BJ (cell line): Measurements from ENCODE around the gene DHCR24. TPM values are rescaled to one million over a fixed set of nuclear protein-coding genes. Genes with fewer than 3 reads are reported as not detected.

Source experiments
- CTCF ChIA-PET: fragments of 350-600 bp; formaldehyde crosslinking; extraction: SDS; loops from one replicate; lab custom pipeline; 2021; ENCODE audit warnings: antibody characterized with exemption, inconsistent platforms; lab: Yijun Ruan, JAX
- POLR2A ChIA-PET: fragments of 300-600 bp; sonication (Branson Sonifier 250); formaldehyde crosslinking; extraction: SDS; loops from one replicate; lab custom pipeline; 2021; ENCODE audit warnings: antibody characterized with exemption; lab: Charles Lee
- DNase-seq: peaks from one replicate; pipeline ENCODE4 v3.0.0-alpha.2; 2011; ENCODE audit warnings: low read depth
- H3K27me3 ChIP-seq: 2 replicates; pipeline ENCODE4 v1.6.0; 2011; ENCODE audit warnings: low read length; ENCODE audit not compliant: control insufficient read depth, insufficient read depth
- H3K36me3 ChIP-seq: 2 replicates; pipeline ENCODE4 v1.5.1; 2011; ENCODE audit warnings: low read length; ENCODE audit not compliant: control insufficient read depth, insufficient read depth
- H3K4me3 ChIP-seq: 2 replicates; pipeline ENCODE4 v1.5.1; 2011; ENCODE audit warnings: low read depth, mild to moderate bottlenecking, control low read depth, low read length
- polyA plus RNA-seq: library from polyadenylated mRNA; depleted of rRNA; stranded (reverse); fragments of >200 nt; gene quantifications from 2 replicates; pipeline ENCODE4 v1.2.3, GENCODE V29; 2011
- TF ChIP-seq, protein P1 (sequence below): IDR thresholded peaks from 2 replicates; pipeline ENCODE4 v1.5.1; 2011; ENCODE audit warnings: low read depth, mild to moderate bottlenecking, control low read depth, inconsistent platforms, low read length, moderate library complexity; ENCODE audit not compliant: insufficient read depth

DHCR24 gene
- polyA plus RNA-seq, 1 experiment = 75.0 TPM

DNA sequence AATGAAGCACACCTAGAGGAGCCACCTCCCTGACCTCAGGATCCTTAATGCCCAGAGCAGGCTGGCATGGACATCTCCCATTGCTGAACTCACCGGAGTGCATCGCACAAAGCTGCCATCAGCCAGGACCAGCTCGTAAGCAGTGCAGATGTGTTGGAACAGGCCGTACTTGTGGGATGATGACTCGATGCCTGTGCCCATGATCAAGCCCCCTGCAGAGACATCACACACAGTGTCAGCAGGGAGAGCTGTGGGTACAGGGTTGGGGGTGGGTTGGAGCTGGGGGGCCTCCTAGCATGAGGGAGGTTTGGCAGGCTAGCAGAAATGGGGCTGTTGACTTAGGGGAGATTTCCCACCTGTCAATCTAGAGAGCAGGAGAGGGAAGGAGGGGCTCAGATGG lies 12.0 kb downstream of the DHCR24 start:
- TF ChIP-seq, protein P1, sequence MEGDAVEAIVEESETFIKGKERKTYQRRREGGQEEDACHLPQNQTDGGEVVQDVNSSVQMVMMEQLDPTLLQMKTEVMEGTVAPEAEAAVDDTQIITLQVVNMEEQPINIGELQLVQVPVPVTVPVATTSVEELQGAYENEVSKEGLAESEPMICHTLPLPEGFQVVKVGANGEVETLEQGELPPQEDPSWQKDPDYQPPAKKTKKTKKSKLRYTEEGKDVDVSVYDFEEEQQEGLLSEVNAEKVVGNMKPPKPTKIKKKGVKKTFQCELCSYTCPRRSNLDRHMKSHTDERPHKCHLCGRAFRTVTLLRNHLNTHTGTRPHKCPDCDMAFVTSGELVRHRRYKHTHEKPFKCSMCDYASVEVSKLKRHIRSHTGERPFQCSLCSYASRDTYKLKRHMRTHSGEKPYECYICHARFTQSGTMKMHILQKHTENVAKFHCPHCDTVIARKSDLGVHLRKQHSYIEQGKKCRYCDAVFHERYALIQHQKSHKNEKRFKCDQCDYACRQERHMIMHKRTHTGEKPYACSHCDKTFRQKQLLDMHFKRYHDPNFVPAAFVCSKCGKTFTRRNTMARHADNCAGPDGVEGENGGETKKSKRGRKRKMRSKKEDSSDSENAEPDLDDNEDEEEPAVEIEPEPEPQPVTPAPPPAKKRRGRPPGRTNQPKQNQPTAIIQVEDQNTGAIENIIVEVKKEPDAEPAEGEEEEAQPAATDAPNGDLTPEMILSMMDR = no peak
- H3K4me3 ChIP-seq = no peak overlapping the region
- ChIA-PET CTCF (interaction anchor here (1.5 to 1.7 kb wide), 3 partner anchors 21 to 75 kb away, joined by 4 to 9 read pairs (median 6); no protein-coding TSS in a partner anchor), POLR2A (no interaction called here)
- DNase-seq = no peak
- no peaks in the 10 kb centered on the region for H3K27me3 ChIP-seq
- peaks cover 19% of the 10 kb centered on the region for H3K36me3 ChIP-seq

DNA sequence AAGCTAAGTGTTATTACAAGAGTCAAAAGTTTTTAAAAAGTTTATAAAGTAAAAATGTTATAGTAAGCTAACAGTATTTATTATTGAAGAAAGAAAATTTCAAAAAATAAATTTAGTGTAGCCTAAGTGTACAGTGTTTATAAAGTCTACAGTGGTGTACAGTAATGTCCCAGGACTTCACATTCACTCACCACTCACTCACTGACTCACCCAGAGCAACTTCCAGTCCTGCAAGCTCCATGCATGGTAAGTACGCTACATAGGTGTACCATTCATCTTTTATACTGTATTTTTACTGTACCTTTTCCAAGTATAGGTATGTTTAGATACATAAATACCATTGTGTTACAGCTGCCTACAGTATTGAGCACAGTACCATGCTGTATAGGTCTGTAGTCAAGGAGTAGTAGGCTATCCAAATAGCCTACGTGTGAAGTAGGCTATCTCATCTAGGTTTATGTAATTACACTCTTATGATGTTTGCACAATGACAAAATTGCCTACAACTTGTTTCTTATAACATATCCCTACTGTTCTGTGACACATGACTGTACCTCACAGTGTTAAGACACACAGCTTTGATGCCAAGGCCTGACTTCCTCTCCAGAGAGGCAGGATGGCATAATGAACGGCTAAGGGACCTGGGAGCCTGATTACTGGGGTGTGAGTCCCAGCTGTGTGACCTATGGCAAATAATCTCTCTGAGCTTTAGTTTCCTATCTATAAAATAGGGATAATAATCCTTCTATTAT lies 12.7 kb downstream of the DHCR24 start:
- H3K27me3 ChIP-seq = no peaks in the 10 kb centered on the region
- DNase-seq = no peak
- POLR2A ChIA-PET = no interaction called here
- TF ChIP-seq, protein P1 = no peak
- peaks cover 19% of the 10 kb centered on the region for H3K36me3 ChIP-seq
- CTCF ChIA-PET = interaction anchor here (1.5 to 1.7 kb wide), 4 partner anchors 9 to 76 kb away, joined by 4 to 9 read pairs (median 6); no protein-coding TSS in a partner anchor
- H3K4me3 ChIP-seq = no peak overlapping the region

DNA sequence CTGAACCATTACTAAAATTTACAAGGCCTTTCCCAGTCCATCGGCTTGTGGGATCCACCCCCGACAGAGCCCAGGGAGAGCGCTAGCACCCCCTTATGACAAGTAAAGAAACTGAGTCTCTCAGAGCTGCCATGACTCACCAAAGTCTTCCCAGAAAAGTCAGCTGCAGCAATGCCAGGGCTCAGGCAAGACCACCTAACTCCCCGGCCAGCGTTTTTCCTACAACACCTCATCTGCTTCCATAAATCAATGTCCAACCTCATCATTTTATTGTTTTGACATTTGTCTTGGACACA lies 15.0 kb downstream of the DHCR24 start:
- TF ChIP-seq, protein P1 = no peak
- ChIA-PET POLR2A (no interaction called here), CTCF (interaction anchor here (0.9 to 1.3 kb wide), 4 partner anchors 8 to 73 kb away, joined by 3 to 5 read pairs (median 3); no protein-coding TSS in a partner anchor)
- peaks cover 22% of the 10 kb centered on the region for H3K36me3 ChIP-seq
- H3K4me3 ChIP-seq = no peak overlapping the region
- DNase-seq = no peak
- H3K27me3 ChIP-seq = no peaks in the 10 kb centered on the region

DNA sequence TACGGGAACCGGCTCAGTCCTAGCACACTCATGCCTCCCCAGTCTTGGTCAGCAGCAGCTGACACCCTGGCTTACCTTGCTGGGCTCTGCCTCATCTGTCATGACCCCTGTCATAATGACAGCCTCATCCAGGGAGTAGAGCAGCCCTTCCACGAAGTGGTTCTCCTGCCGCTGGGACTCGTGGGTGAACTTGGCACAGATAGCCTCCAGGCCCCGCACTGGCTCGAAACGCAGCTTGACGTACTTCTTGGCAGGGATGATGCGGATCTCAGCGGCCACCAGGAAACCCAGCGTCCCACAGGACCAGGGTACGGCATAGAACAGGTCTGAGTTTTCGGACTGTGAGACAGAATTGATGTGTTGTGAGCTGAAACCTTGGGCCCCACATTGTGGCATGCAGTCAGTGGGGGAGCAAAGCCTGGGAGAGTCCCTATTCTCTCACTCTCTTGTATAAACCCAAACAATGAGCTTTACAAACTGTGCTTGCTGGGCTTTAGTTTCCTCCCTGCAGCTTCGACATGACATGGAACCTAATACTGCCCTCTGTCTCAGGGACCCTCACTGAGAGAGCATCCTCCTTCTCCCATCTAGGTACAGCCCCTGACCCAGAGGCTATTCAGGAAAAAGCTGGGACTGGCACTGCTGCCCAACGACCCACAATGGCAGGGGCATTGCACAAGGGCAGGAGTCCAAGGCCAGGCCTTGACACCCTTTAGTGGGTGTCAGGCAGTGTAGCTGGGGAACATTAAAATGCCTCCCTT lies 15.5 kb downstream of the DHCR24 start:
- H3K27me3 ChIP-seq = no peaks in the 10 kb centered on the region
- peaks cover 23% of the 10 kb centered on the region for H3K36me3 ChIP-seq
- ChIA-PET POLR2A (no interaction called here), CTCF (interaction anchor here (0.7 to 1.3 kb wide), 4 partner anchors 9 to 73 kb away, joined by 3 to 5 read pairs (median 3); no protein-coding TSS in a partner anchor)
- H3K4me3 ChIP-seq = no peak overlapping the region
- TF ChIP-seq, protein P1 = no peak
- no peak for DNase-seq

DNA sequence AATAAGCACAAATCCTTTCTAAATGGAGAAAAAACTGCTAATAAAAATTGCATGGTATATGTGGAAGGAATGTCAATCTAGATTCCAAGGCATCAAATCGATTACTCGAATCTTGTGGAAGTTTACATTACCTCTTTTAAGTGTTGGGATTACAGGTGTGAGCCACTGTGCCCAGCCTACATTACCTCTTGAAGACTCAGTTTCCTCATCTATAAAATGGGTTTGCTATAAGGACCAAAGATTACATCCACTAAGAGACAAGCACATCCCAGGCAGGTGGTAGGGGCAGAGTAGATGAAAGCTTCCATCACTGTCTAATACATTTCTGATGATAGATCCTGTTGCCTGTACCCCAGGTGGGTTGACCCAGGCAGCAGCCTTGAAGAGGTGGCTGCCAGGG lies 16.1 kb downstream of the DHCR24 start:
- Histone ChIP-seq H3K4me3 (no peak overlapping the region), H3K27me3 (no peaks in the 10 kb centered on the region), H3K36me3 (peaks cover 25% of the 10 kb centered on the region)
- ChIA-PET POLR2A (no interaction called here), CTCF (interaction anchor here (0.9 to 1.3 kb wide), 2 partner anchors 13 to 74 kb away, joined by 3 to 5 read pairs; no protein-coding TSS in a partner anchor)
- TF ChIP-seq, protein P1 = no peak
- DNase-seq = no peak
